GM19193 (cell line): ENCODE data around the gene NRXN3.

Experiments used
- POLR2A ChIP-seq: IDR thresholded peaks from 4 replicates; pipeline ENCODE4 v1.6.1; 2011; ENCODE audit not compliant: insufficient read depth, insufficient read length; ENCODE audit errors: extremely low read depth

Gene NRXN3

GRCh38 chr14:79157369-79157768 lies 987.2 kb downstream of the NRXN3 start:
- TF ChIP-seq POLR2A = no peak

GRCh38 chr14:79161571-79161970 lies 991.4 kb downstream of the NRXN3 start:
- no peak for TF ChIP-seq POLR2A

GRCh38 chr14:79162833-79163232 lies 992.7 kb downstream of the NRXN3 start:
- TF ChIP-seq POLR2A = no peak

GRCh38 chr14:79165471-79166090 lies 995.4 kb downstream of the NRXN3 start:
- no peak for TF ChIP-seq POLR2A

GRCh38 chr14:79166171-79166570 lies 996.0 kb downstream of the NRXN3 start:
- TF ChIP-seq POLR2A = no peak

- TF ChIP-seq POLR2A = no peak
These were observed 997.8 kb downstream of the NRXN3 start for GRCh38 chr14:79167957-79168356.

GRCh38 chr14:79175671-79176070 lies 1005.5 kb downstream of the NRXN3 start:
- no peak for TF ChIP-seq POLR2A

- TF ChIP-seq POLR2A = no peak
These were observed 1006.9 kb downstream of the NRXN3 start for GRCh38 chr14:79177106-79177505.

- no peak for TF ChIP-seq POLR2A
These were observed 1008.5 kb downstream of the NRXN3 start for GRCh38 chr14:79178719-79179118.

GRCh38 chr14:79179985-79180384 lies 1009.8 kb downstream of the NRXN3 start:
- no peak for TF ChIP-seq POLR2A

GRCh38 chr14:79180656-79181055 lies 1010.5 kb downstream of the NRXN3 start:
- no peak for TF ChIP-seq POLR2A

- TF ChIP-seq POLR2A = no peak
These were observed 1016.4 kb downstream of the NRXN3 start for GRCh38 chr14:79186523-79186922.

GRCh38 chr14:79193689-79194477 lies 1023.7 kb downstream of the NRXN3 start:
- TF ChIP-seq POLR2A = no peak

GRCh38 chr14:79196216-79196615 lies 1026.0 kb downstream of the NRXN3 start:
- no peak for TF ChIP-seq POLR2A

- no peak for TF ChIP-seq POLR2A
These were observed 1027.3 kb downstream of the NRXN3 start for GRCh38 chr14:79197516-79197915.

- TF ChIP-seq POLR2A = no peak
These were observed 1029.0 kb downstream of the NRXN3 start for GRCh38 chr14:79199217-79199616.
